Measurements from ENCODE around the gene ILF2.

The ILF2 gene

GRCh38 chr1:153683854-153684253, 13.1 kb upstream of the ILF2 start:
- Histone ChIP-seq H3K36me3 (replicated peaks in 1 of 2; ENCODE audit: control insufficient read depth in 2 of 2, insufficient read depth in 2 of 2, low read length in 2 of 2) (no peaks in the 10 kb centered on the region), H4K8ac (ENCODE audit: low read depth, low read length) (no peak overlapping the region), H3K27ac (replicated peaks; ENCODE audit: low read length) (no peak overlapping the region), H2BK12ac (ENCODE audit: low read length) (no peak overlapping the region), H3K18ac (ENCODE audit: low read length) (no peak overlapping the region), H3K4me2 (ENCODE audit: insufficient read depth, low read length, poor library complexity, severe bottlenecking) (no peak overlapping the region), H3K79me1 (ENCODE audit: low read depth, low read length) (peaks cover 4% of the 10 kb centered on the region), H3K9me3 (replicated peaks in 1 of 2; ENCODE audit: control insufficient read depth in 2 of 2, insufficient read depth in 1 of 2, low read depth in 1 of 2, low read length in 2 of 2) (peaks cover 0 to 4% of the 10 kb centered on the region in 2 donors), H3K23ac (ENCODE audit: low read depth, low read length, poor library complexity) (no peak overlapping the region), H3K4me1 (ENCODE audit: control insufficient read depth in 2 of 2, insufficient read depth in 1 of 2, low read depth in 1 of 2, low read length in 2 of 2) (peaks cover 3 to 4% of the 10 kb centered on the region in 2 donors), H2BK5ac (ENCODE audit: low read length) (no peak overlapping the region), H2AK5ac (ENCODE audit: low read depth, low read length) (no peak overlapping the region), H2BK120ac (ENCODE audit: low read depth, low read length) (no peak overlapping the region), H2AFZ (ENCODE audit: low read length) (no peak overlapping the region), H3K4me3 (ENCODE audit: low read length in 2 of 2) (no peak overlapping the region), H3K9ac (ENCODE audit: low read depth, low read length, poor library complexity) (no peak overlapping the region), H3K14ac (ENCODE audit: low read length) (no peak overlapping the region), H2BK15ac (ENCODE audit: low read length) (no peak overlapping the region), H3K27me3 (ENCODE audit: control insufficient read depth in 3 of 3, insufficient read depth in 3 of 3, low read depth in 1 of 3, low read length in 3 of 3) (peaks cover 10 to 80% (median 29%) of the 10 kb centered on the region in 3 experiments), H3K4ac (ENCODE audit: low read length) (no peak overlapping the region), H4K91ac (ENCODE audit: low read depth, low read length, poor library complexity) (no peak overlapping the region)
- WGBS, 2 donors (ENCODE audit: extremely low coverage in 2 of 2, insufficient read length in 2 of 2, insufficient replicate concordance in 1 of 2): no CpG with 5 or more reads among the region's 5 CpGs
- no peak for DNase-seq (ENCODE audit: low spot score)

GRCh38 chr1:153682730-153683129, 11.9 kb upstream of the ILF2 start:
- Histone ChIP-seq H2BK12ac (ENCODE audit: low read length) (no peak overlapping the region), H3K9ac (ENCODE audit: low read depth, low read length, poor library complexity) (peak overlapping the region; percentile 63), H3K9me3 (replicated peaks in 1 of 2; ENCODE audit: control insufficient read depth in 2 of 2, insufficient read depth in 1 of 2, low read depth in 1 of 2, low read length in 2 of 2) (peaks cover 0 to 2% of the 10 kb centered on the region in 2 donors), H3K14ac (ENCODE audit: low read length) (no peak overlapping the region), H3K36me3 (replicated peaks in 1 of 2; ENCODE audit: control insufficient read depth in 2 of 2, insufficient read depth in 2 of 2, low read length in 2 of 2) (no peaks in the 10 kb centered on the region), H3K4me1 (ENCODE audit: control insufficient read depth in 2 of 2, insufficient read depth in 1 of 2, low read depth in 1 of 2, low read length in 2 of 2) (peaks cover 10 to 11% of the 10 kb centered on the region in 2 donors), H4K91ac (ENCODE audit: low read depth, low read length, poor library complexity) (no peak overlapping the region), H2AFZ (ENCODE audit: low read length) (no peak overlapping the region), H3K4me2 (ENCODE audit: insufficient read depth, low read length, poor library complexity, severe bottlenecking) (no peak overlapping the region), H3K27me3 (ENCODE audit: control insufficient read depth in 3 of 3, insufficient read depth in 3 of 3, low read depth in 1 of 3, low read length in 3 of 3) (peaks cover 20 to 87% (median 40%) of the 10 kb centered on the region in 3 experiments), H3K27ac (replicated peaks; ENCODE audit: low read length) (no peak overlapping the region), H2BK120ac (ENCODE audit: low read depth, low read length) (no peak overlapping the region), H3K4ac (ENCODE audit: low read length) (no peak overlapping the region), H4K8ac (ENCODE audit: low read depth, low read length) (no peak overlapping the region), H2BK15ac (ENCODE audit: low read length) (no peak overlapping the region), H3K4me3 (ENCODE audit: low read length in 2 of 2) (no peak overlapping the region), H3K18ac (ENCODE audit: low read length) (peak overlapping the region; percentile 27), H3K79me1 (ENCODE audit: low read depth, low read length) (peaks cover 4% of the 10 kb centered on the region), H3K23ac (ENCODE audit: low read depth, low read length, poor library complexity) (peak overlapping the region; percentile 76), H2BK5ac (ENCODE audit: low read length) (no peak overlapping the region), H2AK5ac (ENCODE audit: low read depth, low read length) (no peak overlapping the region)
- WGBS, 2 donors (ENCODE audit: extremely low coverage in 2 of 2, insufficient read length in 2 of 2, insufficient replicate concordance in 1 of 2): no CpG with 5 or more reads among the region's 7 CpGs
- no peak for DNase-seq (ENCODE audit: low spot score)

DNA sequence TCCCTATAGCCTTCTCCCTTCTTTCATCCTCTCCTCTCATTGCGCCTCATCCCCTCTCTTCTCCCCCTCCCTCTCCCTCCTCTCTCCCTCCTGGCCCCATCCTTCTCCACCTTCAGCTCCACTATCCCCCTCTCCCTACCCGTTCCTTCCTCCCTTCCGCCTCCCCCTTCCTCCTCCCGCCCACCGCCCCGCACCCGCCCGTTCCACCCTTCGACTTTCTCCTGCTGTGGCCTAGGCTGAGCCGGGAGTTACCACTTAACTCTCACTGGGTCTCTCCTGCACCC, 9.3 kb upstream of the ILF2 start:
- Histone ChIP-seq H3K4me1 (ENCODE audit: control insufficient read depth in 2 of 2, insufficient read depth in 1 of 2, low read depth in 1 of 2, low read length in 2 of 2) (peaks cover 8 to 11% of the 10 kb centered on the region in 2 donors), H4K91ac (ENCODE audit: low read depth, low read length, poor library complexity) (no peak overlapping the region), H3K79me1 (ENCODE audit: low read depth, low read length) (peaks cover 4% of the 10 kb centered on the region), H3K18ac (ENCODE audit: low read length) (no peak overlapping the region), H2BK120ac (ENCODE audit: low read depth, low read length) (no peak overlapping the region), H3K27me3 (ENCODE audit: control insufficient read depth in 3 of 3, insufficient read depth in 3 of 3, low read depth in 1 of 3, low read length in 3 of 3) (peaks cover 20 to 68% (median 40%) of the 10 kb centered on the region in 3 experiments), H3K9me3 (replicated peaks in 1 of 2; ENCODE audit: control insufficient read depth in 2 of 2, insufficient read depth in 1 of 2, low read depth in 1 of 2, low read length in 2 of 2) (peaks cover 0 to 2% of the 10 kb centered on the region in 2 donors), H2BK5ac (ENCODE audit: low read length) (no peak overlapping the region), H3K9ac (ENCODE audit: low read depth, low read length, poor library complexity) (no peak overlapping the region), H3K4ac (ENCODE audit: low read length) (no peak overlapping the region), H3K27ac (replicated peaks; ENCODE audit: low read length) (no peak overlapping the region), H3K36me3 (replicated peaks in 1 of 2; ENCODE audit: control insufficient read depth in 2 of 2, insufficient read depth in 2 of 2, low read length in 2 of 2) (no peaks in the 10 kb centered on the region), H2BK12ac (ENCODE audit: low read length) (no peak overlapping the region), H3K23ac (ENCODE audit: low read depth, low read length, poor library complexity) (no peak overlapping the region), H3K14ac (ENCODE audit: low read length) (no peak overlapping the region), H3K4me3 (ENCODE audit: low read length in 2 of 2) (peak overlapping the region in 1 of 2 donors; percentile 81), H4K8ac (ENCODE audit: low read depth, low read length) (no peak overlapping the region), H3K4me2 (ENCODE audit: insufficient read depth, low read length, poor library complexity, severe bottlenecking) (peak overlapping the region; percentile 90), H2BK15ac (ENCODE audit: low read length) (no peak overlapping the region), H2AK5ac (ENCODE audit: low read depth, low read length) (no peak overlapping the region), H2AFZ (ENCODE audit: low read length) (peak overlapping the region; percentile 91)
- no CpG with 5 or more reads among the region's 10 CpGs for WGBS, 2 donors (ENCODE audit: extremely low coverage in 2 of 2, insufficient read length in 2 of 2, insufficient replicate concordance in 1 of 2)
- DNase-seq (ENCODE audit: low spot score): no peak

GRCh38 chr1:153679337-153680119, 8.7 kb upstream of the ILF2 start:
- H2BK120ac ChIP-seq (ENCODE audit: low read depth, low read length): peak overlapping the region; percentile 92
- H4K91ac ChIP-seq (ENCODE audit: low read depth, low read length, poor library complexity): no peak overlapping the region
- H3K27ac ChIP-seq (replicated peaks; ENCODE audit: low read length): no peak overlapping the region
- H4K8ac ChIP-seq (ENCODE audit: low read depth, low read length): peak overlapping the region; percentile 9
- peaks cover 8 to 11% of the 10 kb centered on the region in 2 donors for H3K4me1 ChIP-seq (ENCODE audit: control insufficient read depth in 2 of 2, insufficient read depth in 1 of 2, low read depth in 1 of 2, low read length in 2 of 2)
- H3K27me3 ChIP-seq (ENCODE audit: control insufficient read depth in 3 of 3, insufficient read depth in 3 of 3, low read depth in 1 of 3, low read length in 3 of 3): peaks cover 20 to 64% (median 40%) of the 10 kb centered on the region in 3 experiments
- H3K4ac ChIP-seq (ENCODE audit: low read length): no peak overlapping the region
- peak overlapping the region; percentile 92 for H3K9ac ChIP-seq (ENCODE audit: low read depth, low read length, poor library complexity)
- H3K4me2 ChIP-seq (ENCODE audit: insufficient read depth, low read length, poor library complexity, severe bottlenecking): peak overlapping the region; percentile 90
- H2BK5ac ChIP-seq (ENCODE audit: low read length): peak overlapping the region; percentile 57
- no CpG with 5 or more reads among the region's 73 CpGs for WGBS, 2 donors (ENCODE audit: extremely low coverage in 2 of 2, insufficient read length in 2 of 2, insufficient replicate concordance in 1 of 2)
- peak overlapping the region; percentile 93 for H2BK15ac ChIP-seq (ENCODE audit: low read length)
- H3K18ac ChIP-seq (ENCODE audit: low read length): peak overlapping the region; percentile 96
- no peak overlapping the region for H2AK5ac ChIP-seq (ENCODE audit: low read depth, low read length)
- peak overlapping the region; percentile 31 to 81 for H3K4me3 ChIP-seq (ENCODE audit: low read length in 2 of 2)
- no peak for DNase-seq (ENCODE audit: low spot score)
- H3K9me3 ChIP-seq (replicated peaks in 1 of 2; ENCODE audit: control insufficient read depth in 2 of 2, insufficient read depth in 1 of 2, low read depth in 1 of 2, low read length in 2 of 2): peaks cover 0 to 2% of the 10 kb centered on the region in 2 donors
- H3K23ac ChIP-seq (ENCODE audit: low read depth, low read length, poor library complexity): peak overlapping the region; percentile 99
- H3K36me3 ChIP-seq (replicated peaks in 1 of 2; ENCODE audit: control insufficient read depth in 2 of 2, insufficient read depth in 2 of 2, low read length in 2 of 2): no peaks in the 10 kb centered on the region
- peak overlapping the region; percentile 91 for H3K14ac ChIP-seq (ENCODE audit: low read length)
- H2BK12ac ChIP-seq (ENCODE audit: low read length): peak overlapping the region; percentile 78
- peak overlapping the region; percentile 91 for H2AFZ ChIP-seq (ENCODE audit: low read length)
- peaks cover 3% of the 10 kb centered on the region for H3K79me1 ChIP-seq (ENCODE audit: low read depth, low read length)

Data from neuronal stem cell (in vitro differentiated cells).